Transverse colon (tissue), 4 donors: Measurements from ENCODE around the gene KMT2E. TPM values are rescaled to one million over a fixed set of nuclear protein-coding genes. Genes with fewer than 3 reads are reported as not detected.

Source experiments
- DNase-seq: peaks from one replicate; pipeline ENCODE4 v3.0.0-alpha.2; 2019
- H3K27ac ChIP-seq, 4 donors: fragments of 200-600 bp; sonication (generic); 2 replicates each; pipeline ENCODE4 v1.5.1; 2016 to 2018; ENCODE audit warnings: inconsistent platforms in 4 of 4
- H3K27me3 ChIP-seq: fragments of 200-600 bp; sonication (generic); 2 replicates; pipeline ENCODE4 v1.5.1; 2017; ENCODE audit warnings: inconsistent platforms
- H3K36me3 ChIP-seq, 4 donors: fragments of 200-600 bp; sonication (generic); 2 replicates each; pipeline ENCODE4 v1.5.1; 2017 to 2019; ENCODE audit warnings: inconsistent platforms in 4 of 4
- H3K4me1 ChIP-seq, 4 donors: fragments of 200-600 bp; sonication (generic); 2 replicates each; pipeline ENCODE4 v1.5.1; 2017 to 2020; ENCODE audit warnings: inconsistent platforms in 4 of 4
- H3K4me3 ChIP-seq, 4 donors: fragments of 200-600 bp; sonication (generic); 1 replicate in 1 of 4; 2 replicates in 3 of 4; pipeline versions ENCODE4 v1.5.1 to v1.6.1; 2017 to 2019; ENCODE audit warnings: inconsistent platforms in 4 of 4
- H3K9me3 ChIP-seq, 2 donors: fragments of 200-600 bp; sonication (generic); 2 replicates each; pipeline ENCODE4 v1.5.1; 2017 to 2019; ENCODE audit warnings: inconsistent platforms in 2 of 2
- CTCF ChIP-seq, 5 experiments: fragments of 200-600 bp in 3 of 5; fragments of 450-650 bp in 2 of 5; sonication (generic) in 3 of 5; IDR thresholded peaks; 1 replicate in 2 of 5; 2 replicates in 3 of 5; pipeline ENCODE4 v1.5.1; 2016 to 2017; ENCODE audit warnings: antibody characterized with exemption in 5 of 5, inconsistent platforms in 3 of 5, mild to moderate bottlenecking in 2 of 5, moderate library complexity in 1 of 5
- EP300 ChIP-seq: sonication (generic); formaldehyde crosslinking; IDR thresholded peaks from one replicate; pipeline ENCODE4 v1.6.1; 2017; ENCODE audit warnings: antibody characterized with exemption, low read depth
- POLR2A ChIP-seq: fragments of 450-650 bp; IDR thresholded peaks from one replicate; pipeline ENCODE4 v1.6.1; 2016; ENCODE audit warnings: antibody characterized with exemption, mild to moderate bottlenecking, moderate library complexity
- POLR2AphosphoS5 ChIP-seq, 3 donors: sonication (generic); formaldehyde crosslinking; IDR thresholded peaks; one replicate each; pipeline ENCODE4 v1.6.1; 2016; ENCODE audit warnings: antibody characterized with exemption in 3 of 3
- WGBS, 2 donors: methylation state at CpG; one replicate each; pipeline ENCODE4 v1.1.5; 2018; ENCODE audit warnings: low coverage in 1 of 2; 5-methylcytosine and 5-hydroxymethylcytosine counted together
- in situ Hi-C, 4 donors: fragments of 200-750 bp; cut with MboI; loops; one replicate each; pipeline versions ENCODE4 v1.15.0 to v1.15.1; 2017; ENCODE audit warnings: low sequenced_read_pairs in 3 of 4, low pct_ligation_motif_present in 1 of 4, low pct_unique_long_range_greater_than_20kb in 1 of 4
- intact Hi-C: fragments of 100-400 bp; cut with DNase I; formaldehyde crosslinking; loops from one replicate; pipeline ENCODE4 v1.15.1; 2023; ENCODE audit warnings: low total_unique reads
- total RNA-seq, 4 donors: library from RNA; depleted of rRNA; stranded (reverse); fragments of >200 nt; gene quantifications; one replicate each; pipeline ENCODE4 v1.1.0, GENCODE V29; 2016

The KMT2E gene
- total RNA-seq, 4 donors from 2014 or later: 86.8 to 362 (median 178) TPM

- in situ Hi-C loops: no loop called here
- H3K4me1 ChIP-seq: peaks cover 22 to 72% (median 44%) of the 10 kb centered on the region in 4 donors
- no peaks in the 10 kb centered on the region for H3K36me3 ChIP-seq
- H3K9me3 ChIP-seq: no peaks in the 10 kb centered on the region
- intact Hi-C loops: no loop called here
- DNase-seq: no peak
- H3K4me3 ChIP-seq: no peak overlapping the region
- H3K27me3 ChIP-seq: no peaks in the 10 kb centered on the region
- H3K27ac ChIP-seq: no peak overlapping the region
- TF ChIP-seq EP300 (no peak), POLR2AphosphoS5 (IDR thresholded peaks at IDR 0.05) (no peak), CTCF (IDR thresholded peaks at IDR 0.05) (no peak), POLR2A (no peak)
Measured at GRCh38 chr7:105030447-105030846, 16.4 kb downstream of the KMT2E start.

GRCh38 chr7:105032553-105033214, 18.7 kb downstream of the KMT2E start:
- Histone ChIP-seq H3K27me3 (no peaks in the 10 kb centered on the region), H3K9me3 (no peaks in the 10 kb centered on the region), H3K36me3 (no peaks in the 10 kb centered on the region), H3K4me1 (peaks cover 14 to 72% (median 41%) of the 10 kb centered on the region in 4 donors), H3K27ac (no peak overlapping the region), H3K4me3 (no peak overlapping the region)
- WGBS, 2 donors: 95 to 100% methylated on average over 1 of the region's 1 CpG
- no peak for DNase-seq
- intact Hi-C loops: no loop called here
- TF ChIP-seq POLR2A (no peak), EP300 (no peak), POLR2AphosphoS5 (IDR thresholded peaks at IDR 0.05) (no peak), CTCF (IDR thresholded peaks at IDR 0.05) (no peak)
- in situ Hi-C loops: no loop called here

- H3K9me3 ChIP-seq: no peaks in the 10 kb centered on the region
- intact Hi-C loops: no loop called here
- no peak for DNase-seq
- H3K4me1 ChIP-seq: peaks cover 11 to 75% (median 40%) of the 10 kb centered on the region in 4 donors
- WGBS, 2 donors: 87% methylated on average over 5 of the region's 5 CpGs; no CpG with 5 or more reads in 1 of the 2 donors
- in situ Hi-C loops: no loop called here
- TF ChIP-seq EP300: no peak
- TF ChIP-seq CTCF (IDR thresholded peaks at IDR 0.05): no peak
- no peak for TF ChIP-seq POLR2A
- TF ChIP-seq POLR2AphosphoS5 (IDR thresholded peaks at IDR 0.05): no peak
- no peak overlapping the region for H3K4me3 ChIP-seq
- no peaks in the 10 kb centered on the region for H3K36me3 ChIP-seq
- peak overlapping the region in 2 of 4 donors; percentile 7 to 14 for H3K27ac ChIP-seq
- no peaks in the 10 kb centered on the region for H3K27me3 ChIP-seq
Measured at GRCh38 chr7:105035349-105035748, 21.3 kb downstream of the KMT2E start.

GRCh38 chr7:105036217-105037168, 22.5 kb downstream of the KMT2E start:
- Histone ChIP-seq H3K9me3 (no peaks in the 10 kb centered on the region), H3K27ac (peak overlapping the region in 3 of 4 donors; percentile 1 to 14 (median 7)), H3K36me3 (peaks cover 0 to 4% (median 0%) of the 10 kb centered on the region in 4 donors), H3K4me3 (no peak overlapping the region), H3K4me1 (peaks cover 11 to 80% (median 39%) of the 10 kb centered on the region in 4 donors), H3K27me3 (no peaks in the 10 kb centered on the region)
- in situ Hi-C loops: no loop called here
- intact Hi-C loops: no loop called here
- TF ChIP-seq CTCF (IDR thresholded peaks at IDR 0.05) (no peak), POLR2AphosphoS5 (IDR thresholded peaks at IDR 0.05) (no peak), POLR2A (no peak), EP300 (no peak)
- DNase-seq: no peak
- WGBS, 2 donors: 58 to 67% methylated on average over 1 to 5 of the region's 5 CpGs
